ENCODE data around the gene CKS1B. TPM values are rescaled to one million over a fixed set of nuclear protein-coding genes. Genes with fewer than 3 reads are reported as not detected.

Gene CKS1B
- total RNA-seq, 1 donor from 2014 or later: 23.2 TPM

DNA sequence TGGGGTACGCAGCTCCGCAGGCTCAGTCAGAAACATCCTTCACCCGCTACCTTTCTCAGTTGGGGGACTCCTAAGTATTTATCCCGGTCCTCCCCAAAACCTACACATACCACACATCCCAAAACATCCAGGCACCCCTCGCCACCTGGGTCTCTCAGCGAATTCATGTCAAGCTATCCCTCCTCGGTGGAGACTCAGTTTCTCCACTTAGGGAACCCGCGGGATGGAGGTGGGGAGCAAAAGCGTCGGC lies 26.9 kb downstream of the CKS1B start:
- H3K27me3 Mint-ChIP-seq (ENCODE audit: low read depth): no peaks in the 10 kb centered on the region
- H3K27ac Mint-ChIP-seq (ENCODE audit: unreplicated experiment): peak overlapping the region; percentile 93
- TF ChIP-seq, protein P1, sequence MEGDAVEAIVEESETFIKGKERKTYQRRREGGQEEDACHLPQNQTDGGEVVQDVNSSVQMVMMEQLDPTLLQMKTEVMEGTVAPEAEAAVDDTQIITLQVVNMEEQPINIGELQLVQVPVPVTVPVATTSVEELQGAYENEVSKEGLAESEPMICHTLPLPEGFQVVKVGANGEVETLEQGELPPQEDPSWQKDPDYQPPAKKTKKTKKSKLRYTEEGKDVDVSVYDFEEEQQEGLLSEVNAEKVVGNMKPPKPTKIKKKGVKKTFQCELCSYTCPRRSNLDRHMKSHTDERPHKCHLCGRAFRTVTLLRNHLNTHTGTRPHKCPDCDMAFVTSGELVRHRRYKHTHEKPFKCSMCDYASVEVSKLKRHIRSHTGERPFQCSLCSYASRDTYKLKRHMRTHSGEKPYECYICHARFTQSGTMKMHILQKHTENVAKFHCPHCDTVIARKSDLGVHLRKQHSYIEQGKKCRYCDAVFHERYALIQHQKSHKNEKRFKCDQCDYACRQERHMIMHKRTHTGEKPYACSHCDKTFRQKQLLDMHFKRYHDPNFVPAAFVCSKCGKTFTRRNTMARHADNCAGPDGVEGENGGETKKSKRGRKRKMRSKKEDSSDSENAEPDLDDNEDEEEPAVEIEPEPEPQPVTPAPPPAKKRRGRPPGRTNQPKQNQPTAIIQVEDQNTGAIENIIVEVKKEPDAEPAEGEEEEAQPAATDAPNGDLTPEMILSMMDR (IDR thresholded peaks at IDR 0.05): no peak
- H3K4me1 Mint-ChIP-seq (ENCODE audit: low read depth): peaks cover 32% of the 10 kb centered on the region
- DNase-seq (ENCODE audit: low spot score): no peak
- peak overlapping the region; percentile 92 for H3K4me3 Mint-ChIP-seq (ENCODE audit: unreplicated experiment)
- H3K36me3 Mint-ChIP-seq (ENCODE audit: low read depth): no peaks in the 10 kb centered on the region
- no peaks in the 10 kb centered on the region for H3K9me3 Mint-ChIP-seq (ENCODE audit: low read depth)

GRCh38 chr1:155001675-155002463 lies 27.4 kb downstream of the CKS1B start:
- no peaks in the 10 kb centered on the region for H3K27me3 Mint-ChIP-seq (ENCODE audit: low read depth)
- H3K36me3 Mint-ChIP-seq (ENCODE audit: low read depth): no peaks in the 10 kb centered on the region
- H3K27ac Mint-ChIP-seq (ENCODE audit: unreplicated experiment): peak overlapping the region; percentile 97
- H3K4me1 Mint-ChIP-seq (ENCODE audit: low read depth): peaks cover 37% of the 10 kb centered on the region
- TF ChIP-seq, protein P1 (IDR thresholded peaks at IDR 0.05): peak; percentile 77
- H3K4me3 Mint-ChIP-seq (ENCODE audit: unreplicated experiment): peak overlapping the region; percentile 92
- no peaks in the 10 kb centered on the region for H3K9me3 Mint-ChIP-seq (ENCODE audit: low read depth)
- peak; percentile 100 for DNase-seq (ENCODE audit: low spot score)

DNA sequence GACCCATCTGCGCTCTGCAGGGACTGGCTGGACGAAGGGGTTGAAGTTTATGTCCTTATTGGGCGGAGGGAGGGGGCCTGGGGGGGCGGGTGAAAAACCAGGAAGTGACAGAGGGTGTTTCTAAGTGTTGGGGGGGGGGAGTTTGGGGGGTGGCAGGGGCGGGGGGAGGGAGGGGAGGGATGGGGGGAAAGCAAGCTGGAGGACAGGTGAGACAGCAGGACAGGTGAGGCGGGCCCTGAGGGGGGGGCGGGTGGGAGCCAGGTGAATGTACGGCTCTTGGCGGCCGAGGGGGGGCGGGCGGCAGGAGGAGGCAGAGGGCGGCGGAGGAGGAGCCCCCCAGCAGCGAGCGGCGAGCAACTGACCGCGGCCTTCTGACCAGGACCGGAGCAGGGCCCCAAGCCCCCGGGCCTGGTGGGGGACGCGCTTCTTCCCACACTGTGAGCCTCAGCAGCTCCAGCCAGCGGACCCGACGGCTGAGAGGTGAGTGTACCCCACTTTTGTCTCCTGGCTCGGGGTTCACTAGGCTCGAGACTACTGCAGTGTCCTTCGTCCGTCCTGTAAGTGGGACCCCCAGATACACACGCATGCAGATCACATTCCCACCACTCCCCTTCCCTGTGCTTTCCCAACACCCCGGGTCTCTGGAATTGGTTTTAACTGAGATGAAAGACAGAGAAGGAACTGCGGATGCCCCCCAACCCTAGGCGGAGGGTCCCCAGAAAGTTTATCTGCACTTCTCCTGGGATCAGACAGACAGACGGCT lies 28.2 kb downstream of the CKS1B start, which contains the start of gene ZBTB7B:
Gene ZBTB7B (plus strand): TSS at position 339 of the 763 bp plus-strand sequence. CDS start 11,859 bp downstream, outside the sequence.
- no peaks in the 10 kb centered on the region for H3K27me3 Mint-ChIP-seq (ENCODE audit: low read depth)
- DNase-seq (ENCODE audit: low spot score): peak; percentile 75
- TF ChIP-seq, protein P1 (IDR thresholded peaks at IDR 0.05): peak; percentile 14
- H3K4me1 Mint-ChIP-seq (ENCODE audit: low read depth): peaks cover 38% of the 10 kb centered on the region
- no peaks in the 10 kb centered on the region for H3K36me3 Mint-ChIP-seq (ENCODE audit: low read depth)
- H3K27ac Mint-ChIP-seq (ENCODE audit: unreplicated experiment): peak within 1 kb of the TSS; percentile 97
- H3K9me3 Mint-ChIP-seq (ENCODE audit: low read depth): no peaks in the 10 kb centered on the region
- peak within 1 kb of the TSS; percentile 92 for H3K4me3 Mint-ChIP-seq (ENCODE audit: unreplicated experiment)

DNA sequence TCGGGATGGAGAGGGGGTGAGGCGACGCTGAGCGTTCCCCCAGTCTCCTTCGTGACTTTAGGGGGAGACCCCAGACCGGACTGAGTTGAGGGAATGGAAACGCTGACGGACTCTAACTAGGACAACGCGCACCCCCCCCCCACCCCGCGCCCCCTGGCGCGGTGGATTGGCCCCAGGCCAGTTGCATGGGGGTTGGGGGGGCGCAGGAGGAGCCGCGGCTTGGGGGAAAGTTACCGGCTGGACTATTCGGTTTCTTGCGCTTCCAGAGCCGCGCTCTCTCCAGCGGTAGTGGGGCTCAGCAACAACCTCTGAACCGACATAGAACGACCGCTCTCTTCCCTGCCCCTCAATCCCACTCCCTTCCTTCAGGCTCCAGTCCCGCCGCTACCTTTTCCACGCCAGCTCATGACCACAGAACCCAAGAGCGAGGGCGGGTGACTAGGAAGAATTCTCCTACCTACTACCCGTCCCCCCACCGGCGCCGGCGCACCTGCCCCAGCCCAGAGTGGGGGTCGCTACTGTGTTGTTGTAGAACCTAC lies 28.8 kb downstream of the CKS1B start:
- Mint-ChIP-seq H3K4me3 (ENCODE audit: unreplicated experiment) (peak overlapping the region; percentile 82), H3K27me3 (ENCODE audit: low read depth) (no peaks in the 10 kb centered on the region), H3K27ac (ENCODE audit: unreplicated experiment) (peak overlapping the region; percentile 90), H3K36me3 (ENCODE audit: low read depth) (no peaks in the 10 kb centered on the region), H3K4me1 (ENCODE audit: low read depth) (peaks cover 38% of the 10 kb centered on the region), H3K9me3 (ENCODE audit: low read depth) (no peaks in the 10 kb centered on the region)
- no peak for DNase-seq (ENCODE audit: low spot score)
- TF ChIP-seq, protein P1 (IDR thresholded peaks at IDR 0.05): peak; percentile 9

DNA sequence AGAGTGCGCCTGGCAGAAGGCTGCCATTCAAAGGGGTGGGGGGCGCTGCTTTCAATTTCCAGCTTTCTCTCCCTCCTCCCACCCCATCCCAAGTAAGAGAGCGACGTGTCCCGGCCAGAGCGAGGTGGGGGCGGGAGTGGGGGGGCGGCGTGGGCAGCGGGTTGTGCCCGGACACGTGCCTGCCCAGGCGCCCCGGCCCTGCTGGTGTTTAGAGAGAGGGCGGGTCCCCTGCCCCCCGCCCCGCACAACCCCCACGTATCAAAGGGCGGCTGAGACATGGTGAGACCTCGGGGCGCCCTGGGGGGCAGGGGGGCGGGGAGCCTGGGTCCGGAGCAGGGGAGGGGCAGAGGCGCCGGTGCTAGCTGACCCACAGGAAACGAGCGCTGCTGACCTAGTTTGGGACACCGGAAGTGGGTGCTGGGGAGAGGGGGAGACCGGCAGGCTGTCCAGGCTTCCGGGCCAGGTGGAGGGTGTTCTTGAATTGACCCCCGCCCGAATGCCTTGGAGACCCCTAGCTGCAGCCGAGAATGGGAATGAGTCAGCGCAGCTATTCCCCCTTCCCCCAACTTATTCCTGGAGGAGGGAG lies 29.4 kb downstream of the CKS1B start:
- Mint-ChIP-seq H3K9me3 (ENCODE audit: low read depth) (no peaks in the 10 kb centered on the region), H3K27ac (ENCODE audit: unreplicated experiment) (peak overlapping the region; percentile 96), H3K4me3 (ENCODE audit: unreplicated experiment) (peak overlapping the region; percentile 82), H3K27me3 (ENCODE audit: low read depth) (no peaks in the 10 kb centered on the region), H3K36me3 (ENCODE audit: low read depth) (no peaks in the 10 kb centered on the region), H3K4me1 (ENCODE audit: low read depth) (peaks cover 36% of the 10 kb centered on the region)
- no peak for DNase-seq (ENCODE audit: low spot score)
- TF ChIP-seq, protein P1 (IDR thresholded peaks at IDR 0.05): no peak

Measured in chondrocyte (in vitro differentiated cells).